A673 (cell line): ENCODE results near the gene PLEKHA6.

Source experiments
- CTCF ChIP-seq: fragments of 300-800, 200-600 bp; sonication (generic); conservative IDR thresholded peaks from 2 replicates; pipeline ENCODE4 v1.5.1; 2017; ENCODE audit warnings: low read depth, mild to moderate bottlenecking, antibody characterized with exemption, low read length, moderate library complexity, mixed read lengths
- EZH2 ChIP-seq: fragments of 200-600 bp; sonication (generic); IDR thresholded peaks from 2 replicates; pipeline ENCODE4 v1.6.1; 2017; ENCODE audit warnings: borderline replicate concordance, low read depth, mild to moderate bottlenecking, mixed read lengths, antibody characterized with exemption, low read length; ENCODE audit not compliant: poor library complexity, severe bottlenecking

- TF ChIP-seq CTCF (no peak), EZH2 (no peak)
Observed at GRCh38 chr1:204260601-204261197, 99.0 kb downstream of the PLEKHA6 start.
